Activated T-helper 17 cell treated with anti-CD3 and anti-CD28 coated beads, Interleukin-2, amount 50 U/mL, for 72 hours (primary cell): ENCODE results near the gene NFATC2IP. TPM values are rescaled to one million over a fixed set of nuclear protein-coding genes. Genes with fewer than 3 reads are reported as not detected.
A peak's percentile ranks its signal among the peaks of the same experiment; 100 is the strongest.

Experiments used
- ATAC-seq: fragments of 150-1000 bp; cut with Tn5 transposase; replicated peaks from 2 replicates; pipeline ENCODE4 v1.10.0; 2021; ENCODE audit warnings: mild to moderate bottlenecking, moderate library complexity
- H3K27ac Mint-ChIP-seq: one replicate; pipeline ENCODE4 v1.8.0; 2022; ENCODE audit warnings: mixed read lengths
- H3K27me3 Mint-ChIP-seq: one replicate; pipeline ENCODE4 v1.8.0; 2022; ENCODE audit warnings: mixed read lengths
- H3K36me3 Mint-ChIP-seq: one replicate; pipeline ENCODE4 v1.8.0; 2022; ENCODE audit warnings: low read depth, mild to moderate bottlenecking, mixed read lengths
- H3K4me1 Mint-ChIP-seq: one replicate; pipeline ENCODE4 v1.8.0; 2022; ENCODE audit warnings: mixed read lengths
- H3K4me3 Mint-ChIP-seq: one replicate; pipeline ENCODE4 v1.8.0; 2022; ENCODE audit warnings: mild to moderate bottlenecking, mixed read lengths
- H3K9me3 Mint-ChIP-seq: one replicate; pipeline ENCODE4 v1.8.0; 2022; ENCODE audit warnings: mixed read lengths
- total RNA-seq, 2 donors: library from RNA; stranded (reverse); gene quantifications; one replicate each; pipeline ENCODE4 v1.2.3, GENCODE V29; 2022

The NFATC2IP gene
- total RNA-seq, 2 donors from 2014 or later = 81.3 to 100 TPM

- H3K27me3 Mint-ChIP-seq = no peaks in the 10 kb centered on the region
- peak overlapping the region; percentile 57 for H3K4me3 Mint-ChIP-seq
- H3K9me3 Mint-ChIP-seq = peaks cover 4% of the 10 kb centered on the region
- H3K36me3 Mint-ChIP-seq = no peaks in the 10 kb centered on the region
- H3K27ac Mint-ChIP-seq = peak overlapping the region; percentile 87
- ATAC-seq = no peak
- H3K4me1 Mint-ChIP-seq = peaks cover 33% of the 10 kb centered on the region
Measured at GRCh38 chr16:29011851-29012250, 61.1 kb downstream of the NFATC2IP start.

DNA sequence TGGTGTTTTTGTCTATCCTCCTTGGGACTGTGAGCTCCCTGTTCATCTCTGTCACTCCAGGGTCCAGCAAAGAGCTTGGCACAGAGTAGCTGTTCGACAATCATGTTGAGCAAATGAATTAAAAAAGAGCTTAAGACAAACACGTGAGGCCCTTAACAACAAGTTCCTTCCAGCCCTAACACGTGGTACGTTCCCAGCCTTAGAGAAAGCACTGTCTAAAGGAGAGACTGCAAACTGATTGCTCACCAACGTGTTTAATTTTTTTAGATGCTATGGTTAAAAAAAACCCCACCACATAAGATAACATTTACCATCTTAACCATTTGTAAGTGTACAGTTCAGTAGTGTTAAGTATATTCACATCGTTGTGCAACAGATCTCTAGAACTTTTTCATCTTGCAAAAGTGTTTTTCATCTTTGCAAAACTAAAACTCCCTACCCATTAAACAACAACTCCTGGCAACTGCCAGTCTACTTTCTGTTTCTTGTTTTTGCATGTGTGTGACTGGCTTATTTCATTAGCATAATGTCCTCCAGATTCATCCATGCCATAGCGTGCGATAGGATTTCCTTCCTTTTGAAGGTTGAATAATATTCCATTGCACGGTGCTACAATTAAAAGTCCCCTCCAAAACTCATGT lies 62.3 kb downstream of the NFATC2IP start:
- Mint-ChIP-seq H3K9me3 (peaks cover 4% of the 10 kb centered on the region), H3K4me1 (peaks cover 29% of the 10 kb centered on the region), H3K36me3 (no peaks in the 10 kb centered on the region), H3K27ac (peak overlapping the region; percentile 87), H3K4me3 (peak overlapping the region; percentile 57), H3K27me3 (no peaks in the 10 kb centered on the region)
- ATAC-seq = peak; percentile 51

DNA sequence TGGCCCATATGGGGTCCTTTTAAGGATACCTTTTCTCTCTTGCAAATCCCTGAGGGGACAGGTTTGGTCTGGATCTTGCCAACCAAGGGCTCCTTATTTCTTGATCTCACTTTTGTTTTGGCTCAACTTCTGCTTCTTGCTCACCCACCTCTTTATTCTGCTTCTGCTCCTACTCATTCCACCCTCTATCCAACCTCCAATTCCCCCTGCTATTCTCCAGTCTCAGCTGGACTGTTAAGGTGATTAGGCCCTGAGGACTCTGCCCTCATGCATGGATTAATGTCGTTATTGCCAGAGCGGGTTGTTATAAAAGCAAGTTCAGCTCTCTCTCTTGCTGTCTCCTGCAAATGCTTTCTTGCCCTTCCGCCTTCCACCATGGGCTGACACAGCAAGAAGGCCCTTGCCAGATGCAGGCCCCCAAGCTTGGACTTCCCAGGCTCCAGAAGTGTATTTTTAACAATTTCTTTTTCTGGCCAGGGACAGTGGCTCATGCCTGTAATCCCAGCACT lies 63.9 kb downstream of the NFATC2IP start:
- Mint-ChIP-seq H3K4me3 (no peak overlapping the region), H3K27ac (peak overlapping the region; percentile 87), H3K9me3 (no peaks in the 10 kb centered on the region), H3K4me1 (peaks cover 18% of the 10 kb centered on the region), H3K36me3 (no peaks in the 10 kb centered on the region), H3K27me3 (no peaks in the 10 kb centered on the region)
- ATAC-seq = peak; percentile 10

Other genes with a start within 250 kb of the NFATC2IP start
- gene EIF3C, start 239.5 kb upstream of the NFATC2IP start, total RNA-seq = 100 to 1,000 TPM; 356 to 481 TPM
- gene NPIPB9, start 199.2 kb upstream of the NFATC2IP start, total RNA-seq = 1 to 10 TPM; 4.2 to 7.0 TPM
- gene ATXN2L, start 127.9 kb upstream of the NFATC2IP start, total RNA-seq = 100 to 1,000 TPM; 246 to 339 TPM
- gene TUFM, start 104.6 kb upstream of the NFATC2IP start, total RNA-seq = 100 to 1,000 TPM; 140 to 291 TPM
- gene SH2B1, start 87.1 kb upstream of the NFATC2IP start, total RNA-seq = 10 to 100 TPM; 45.0 to 46.4 TPM
- gene ATP2A1, start 72.4 kb upstream of the NFATC2IP start, total RNA-seq = 1 to 10 TPM; 2.2 to 3.1 TPM
- gene RABEP2, start 25.7 kb upstream of the NFATC2IP start, total RNA-seq = 10 to 100 TPM; 21.5 to 34.1 TPM
- 1 to 10 TPM in 1 of 2 donors, not detected in 1; 2.1 TPM for gene CD19, start 19.0 kb upstream of the NFATC2IP start, total RNA-seq
- 10 to 100 TPM; 15.0 to 26.8 TPM for gene SPNS1, start 23.8 kb downstream of the NFATC2IP start, total RNA-seq
- 100 to 1,000 TPM; 216 to 327 TPM for gene LAT, start 34.1 kb downstream of the NFATC2IP start, total RNA-seq